ENCODE results near the gene FCN1.
"Not testable (repeated sequence)": the region's sequence is repeated elsewhere in the genome, so short reads cannot be mapped to it uniquely, and the experiment has no call there.

The FCN1 gene

GRCh38 chr9:134864821-134865190 is 52.9 kb downstream of the FCN1 start:
- H3K4me3 ChIP-seq (ENCODE audit: low read depth, low read length): no peak overlapping the region
- peaks cover 7% of the 10 kb centered on the region; the same call in 1 of the 2 replicates for H3K9me3 ChIP-seq (ENCODE audit: control insufficient read depth, insufficient read depth, low read depth, low read length)
- no peak overlapping the region for H3K27ac ChIP-seq (ENCODE audit: low read depth, low read length)
- H3K27me3 ChIP-seq (ENCODE audit: control insufficient read depth, insufficient read depth, low read length): no peaks in the 10 kb centered on the region
- H3K4me1 ChIP-seq (ENCODE audit: control insufficient read depth, insufficient read depth, low read length): no peaks in the 10 kb centered on the region
- no peaks in the 10 kb centered on the region for H3K36me3 ChIP-seq (ENCODE audit: control insufficient read depth, insufficient read depth, low read length)
- no peak overlapping the region for H3K9ac ChIP-seq (ENCODE audit: low read length)

- Histone ChIP-seq H3K4me3 (ENCODE audit: low read depth, low read length) (no peak overlapping the region), H3K27ac (ENCODE audit: low read depth, low read length) (no peak overlapping the region), H3K4me1 (ENCODE audit: control insufficient read depth, insufficient read depth, low read length) (no peaks in the 10 kb centered on the region), H3K9me3 (ENCODE audit: control insufficient read depth, insufficient read depth, low read depth, low read length) (peaks cover 9% of the 10 kb centered on the region; the same call in 1 of the 2 replicates), H3K9ac (ENCODE audit: low read length) (no peak overlapping the region), H3K27me3 (ENCODE audit: control insufficient read depth, insufficient read depth, low read length) (no peaks in the 10 kb centered on the region), H3K36me3 (ENCODE audit: control insufficient read depth, insufficient read depth, low read length) (no peaks in the 10 kb centered on the region)
These were observed 53.5 kb downstream of the FCN1 start for GRCh38 chr9:134863941-134864820.

GRCh38 chr9:134863306-134863902 is 54.3 kb downstream of the FCN1 start:
- Histone ChIP-seq H3K9me3 (ENCODE audit: control insufficient read depth, insufficient read depth, low read depth, low read length) (peaks cover 9% of the 10 kb centered on the region; the same call in 1 of the 2 replicates), H3K27me3 (ENCODE audit: control insufficient read depth, insufficient read depth, low read length) (no peaks in the 10 kb centered on the region), H3K27ac (ENCODE audit: low read depth, low read length) (no peak overlapping the region), H3K9ac (ENCODE audit: low read length) (no peak overlapping the region), H3K4me3 (ENCODE audit: low read depth, low read length) (no peak overlapping the region), H3K36me3 (ENCODE audit: control insufficient read depth, insufficient read depth, low read length) (no peaks in the 10 kb centered on the region), H3K4me1 (ENCODE audit: control insufficient read depth, insufficient read depth, low read length) (no peaks in the 10 kb centered on the region)

- Histone ChIP-seq H3K4me1 (ENCODE audit: control insufficient read depth, insufficient read depth, low read length) (no peaks in the 10 kb centered on the region), H3K36me3 (ENCODE audit: control insufficient read depth, insufficient read depth, low read length) (no peaks in the 10 kb centered on the region), H3K9ac (ENCODE audit: low read length) (no peak overlapping the region), H3K27ac (ENCODE audit: low read depth, low read length) (no peak overlapping the region), H3K9me3 (ENCODE audit: control insufficient read depth, insufficient read depth, low read depth, low read length) (peaks cover 9% of the 10 kb centered on the region; the same call in 1 of the 2 replicates), H3K4me3 (ENCODE audit: low read depth, low read length) (no peak overlapping the region), H3K27me3 (ENCODE audit: control insufficient read depth, insufficient read depth, low read length) (no peaks in the 10 kb centered on the region)
These were observed 55.9 kb downstream of the FCN1 start for GRCh38 chr9:134861595-134862334.

GRCh38 chr9:134860510-134860909 is 57.2 kb downstream of the FCN1 start:
- Histone ChIP-seq H3K36me3 (ENCODE audit: control insufficient read depth, insufficient read depth, low read length) (no peaks in the 10 kb centered on the region), H3K4me1 (ENCODE audit: control insufficient read depth, insufficient read depth, low read length) (no peaks in the 10 kb centered on the region), H3K9me3 (ENCODE audit: control insufficient read depth, insufficient read depth, low read depth, low read length) (peaks cover 9% of the 10 kb centered on the region; the same call in 1 of the 2 replicates), H3K9ac (ENCODE audit: low read length) (no peak overlapping the region), H3K27ac (ENCODE audit: low read depth, low read length) (no peak overlapping the region), H3K27me3 (ENCODE audit: control insufficient read depth, insufficient read depth, low read length) (no peaks in the 10 kb centered on the region), H3K4me3 (ENCODE audit: low read depth, low read length) (no peak overlapping the region)

GRCh38 chr9:134858051-134858841 is 59.5 kb downstream of the FCN1 start:
- Histone ChIP-seq H3K27me3 (ENCODE audit: control insufficient read depth, insufficient read depth, low read length) (no peaks in the 10 kb centered on the region; the same call in 1 of the 2 replicates), H3K9ac (ENCODE audit: low read length) (no peak overlapping the region), H3K36me3 (ENCODE audit: control insufficient read depth, insufficient read depth, low read length) (no peaks in the 10 kb centered on the region), H3K4me1 (ENCODE audit: control insufficient read depth, insufficient read depth, low read length) (no peaks in the 10 kb centered on the region), H3K27ac (ENCODE audit: low read depth, low read length) (no peak overlapping the region), H3K4me3 (ENCODE audit: low read depth, low read length) (no peak overlapping the region), H3K9me3 (ENCODE audit: control insufficient read depth, insufficient read depth, low read depth, low read length) (peaks cover 9% of the 10 kb centered on the region; the same call in 1 of the 2 replicates)

GRCh38 chr9:134857451-134857850 is 60.3 kb downstream of the FCN1 start:
- H3K27ac ChIP-seq (ENCODE audit: low read depth, low read length); H3K27me3 ChIP-seq (ENCODE audit: control insufficient read depth, insufficient read depth, low read length); H3K9ac ChIP-seq (ENCODE audit: low read length); H3K36me3 ChIP-seq (ENCODE audit: control insufficient read depth, insufficient read depth, low read length); H3K4me1 ChIP-seq (ENCODE audit: control insufficient read depth, insufficient read depth, low read length); H3K4me3 ChIP-seq (ENCODE audit: low read depth, low read length): not testable (repeated sequence)
- H3K9me3 ChIP-seq (ENCODE audit: control insufficient read depth, insufficient read depth, low read depth, low read length): peaks cover 12% of the 10 kb centered on the region

GRCh38 chr9:134855900-134856377 is 61.8 kb downstream of the FCN1 start:
- Histone ChIP-seq H3K4me1 (ENCODE audit: control insufficient read depth, insufficient read depth, low read length) (no peaks in the 10 kb centered on the region), H3K27ac (ENCODE audit: low read depth, low read length) (no peak overlapping the region), H3K27me3 (ENCODE audit: control insufficient read depth, insufficient read depth, low read length) (no peaks in the 10 kb centered on the region; the same call in 1 of the 2 replicates)

More at GRCh38 chr9:134855900-134856377, 61.8 kb downstream of the FCN1 start:
- Histone ChIP-seq H3K9ac (ENCODE audit: low read length) (no peak overlapping the region), H3K9me3 (ENCODE audit: control insufficient read depth, insufficient read depth, low read depth, low read length) (peaks cover 20% of the 10 kb centered on the region), H3K36me3 (ENCODE audit: control insufficient read depth, insufficient read depth, low read length) (no peaks in the 10 kb centered on the region), H3K4me3 (ENCODE audit: low read depth, low read length) (no peak overlapping the region)
